ENCODE measurements around the gene PATJ. TPM values are rescaled to one million over a fixed set of nuclear protein-coding genes. Genes with fewer than 3 reads are reported as not detected.

Gene PATJ
- total and polyA plus RNA-seq, 2 of the 13 experiments (the other 11 are each of a cell fraction or from before 2014, with no cell fraction given), result 6.2 to 16.8 TPM

- POLR2A ChIA-PET, result no interaction called here
These were observed 189.5 kb downstream of the PATJ start for GRCh38 chr1:61931587-61932279.

More at GRCh38 chr1:61931587-61932279, 189.5 kb downstream of the PATJ start:
- H4K20me1 ChIP-seq (ENCODE audit: insufficient read depth, low read length), result no peaks in the 10 kb centered on the region
- no peak overlapping the region for H3K4me3 ChIP-seq (replicated peaks in 1 of 3; ENCODE audit: insufficient read depth in 1 of 3, low read depth in 2 of 3, low read length in 3 of 3)
- no peaks in the 10 kb centered on the region for H3K27me3 ChIP-seq (ENCODE audit: control insufficient read depth in 1 of 2, insufficient read depth in 2 of 2, low read length in 2 of 2)
- H3K9me3 ChIP-seq (ENCODE audit: low read length), result no peaks in the 10 kb centered on the region
- no peaks in the 10 kb centered on the region for H3K79me2 ChIP-seq (ENCODE audit: insufficient read depth, low read length)
- intact Hi-C loops (cut with micrococcal nuclease; ENCODE audit: unreplicated experiment), result no loop called here
- in situ Hi-C loops (cut with HindIII; ENCODE audit: extremely low pct_ligation_motif_present, low pct_unique_long_range_greater_than_20kb), result no loop called here
- H2AFZ ChIP-seq (ENCODE audit: low read length), result no peak overlapping the region
- WGBS (ENCODE audit: low lambda C conversion rate), result 98% methylated on average over 3 of the region's 3 CpGs
- ATAC-seq, result no peak
- no peaks in the 10 kb centered on the region for H3K4me1 ChIP-seq (ENCODE audit: insufficient read depth, low read length)
- TF ChIP-seq ZNF776 (CRISPR knock-in tag; IDR thresholded peaks at IDR 0.05), result no peak
- TF ChIP-seq JUN (CRISPR knock-in tag; IDR thresholded peaks at IDR 0.05), result no peak
- TF ChIP-seq CHD4 (IDR thresholded peaks at IDR 0.05; ENCODE audit: borderline replicate concordance, low read length), result no peak
- no peak for TF ChIP-seq RFX5 (IDR thresholded peaks at IDR 0.05; ENCODE audit: low read depth, low read length)
- no peak for TF ChIP-seq GPN1 (CRISPR knock-in tag; IDR thresholded peaks at IDR 0.05; ENCODE audit: borderline replicate concordance)
- TF ChIP-seq ZNF160 (CRISPR knock-in tag; IDR thresholded peaks at IDR 0.05), result no peak
- TF ChIP-seq RNF219 (CRISPR knock-in tag; IDR thresholded peaks at IDR 0.05), result no peak
- no peak for TF ChIP-seq ZNF850 (CRISPR knock-in tag; conservative IDR thresholded peaks at IDR 0.05)
- TF ChIP-seq ZFP91 (CRISPR knock-in tag; IDR thresholded peaks at IDR 0.05; ENCODE audit: borderline replicate concordance), result no peak
- TF ChIP-seq SAP130 (CRISPR knock-in tag; IDR thresholded peaks at IDR 0.05; ENCODE audit: low read depth), result no peak
- TF ChIP-seq FOSL2 (CRISPR knock-in tag; IDR thresholded peaks at IDR 0.05), result no peak
- no peak for TF ChIP-seq CSRNP1 (CRISPR knock-in tag; IDR thresholded peaks at IDR 0.05)
- no peak for TF ChIP-seq ZFP90 (CRISPR knock-in tag; IDR thresholded peaks at IDR 0.05; ENCODE audit: borderline replicate concordance)
- no peak for TF ChIP-seq PRDM15 (CRISPR knock-in tag; IDR thresholded peaks at IDR 0.05)
- no peak for TF ChIP-seq ZNF30 (CRISPR knock-in tag; IDR thresholded peaks at IDR 0.05)
- no peak for TF ChIP-seq DNMT1 (CRISPR knock-in tag; IDR thresholded peaks at IDR 0.05)
- FAIRE-seq, result no peak
- DNase-seq (ENCODE audit: low spot score), result no peak
- H3K4me2 ChIP-seq (ENCODE audit: low read depth, low read length), result no peak overlapping the region
- H3K36me3 ChIP-seq (replicated peaks in 1 of 2; ENCODE audit: control insufficient read depth in 1 of 2, insufficient read depth in 2 of 2, low read length in 2 of 2), result no peaks in the 10 kb centered on the region
- BruUV-seq (replicated peaks), result no TSS peak
- CTCF ChIA-PET (ENCODE audit: low intra/inter-chr PET ratio, low total read pairs), result no interaction called here
- H3K27ac ChIP-seq (ENCODE audit: extremely low read length, insufficient read depth, low read length), result no peak overlapping the region
- H3K9ac ChIP-seq (ENCODE audit: insufficient read depth, low read depth, low read length), result no peak overlapping the region
